OCI-LY1 (cell line): ENCODE data around the gene SEMA6D.

Experiments used
- H2AFZ ChIP-seq: fragments of 200-600 bp; sonication (generic), shearing (Covaris generic); 2 replicates; pipeline ENCODE4 v1.6.0; 2014; ENCODE audit warnings: antibody characterized with exemption, mild to moderate bottlenecking, low read length
- H3F3A ChIP-seq: fragments of 200-600 bp; sonication (generic), shearing (Covaris generic); 2 replicates; pipeline ENCODE4 v1.6.0; 2014; ENCODE audit warnings: mild to moderate bottlenecking, antibody characterized with exemption, low read length, moderate library complexity; ENCODE audit not compliant: insufficient read depth
- H3K27ac ChIP-seq: fragments of 200-600 bp; sonication (generic); 2 replicates; pipeline ENCODE4 v1.5.1; 2014; ENCODE audit warnings: low read length, mixed run types, mild to moderate bottlenecking, low read depth; ENCODE audit not compliant: poor library complexity, severe bottlenecking
- H3K27me3 ChIP-seq: fragments of 200-600 bp; sonication (generic); 2 replicates; pipeline ENCODE4 v1.6.0; 2014; ENCODE audit warnings: antibody characterized with exemption, mild to moderate bottlenecking, low read length, moderate library complexity; ENCODE audit not compliant: insufficient read depth
- H3K36me3 ChIP-seq: fragments of 200-600 bp; sonication (generic); 2 replicates; pipeline ENCODE4 v1.6.1; 2014; ENCODE audit warnings: mild to moderate bottlenecking, antibody characterized with exemption, low read length, moderate library complexity, mixed read lengths; ENCODE audit not compliant: insufficient read depth
- H3K4me1 ChIP-seq: fragments of 200-600 bp; sonication (generic); 2 replicates; pipeline ENCODE4 v1.5.1; 2014; ENCODE audit warnings: mild to moderate bottlenecking, low read length, moderate library complexity; ENCODE audit not compliant: insufficient read depth, severe bottlenecking
- H3K4me2 ChIP-seq: fragments of 200-600 bp; sonication (generic), shearing (Covaris generic); 2 replicates; pipeline ENCODE4 v1.6.1; 2014; ENCODE audit warnings: low read length
- H3K4me3 ChIP-seq: fragments of 200-600 bp; sonication (generic); 2 replicates; pipeline ENCODE4 v1.5.1; 2014; ENCODE audit warnings: low read length, low read depth, mild to moderate bottlenecking, mixed read lengths; ENCODE audit not compliant: poor library complexity, severe bottlenecking
- H3K79me2 ChIP-seq: fragments of 200-600 bp; shearing (Covaris generic); 2 replicates; pipeline ENCODE4 v1.6.1; 2016; ENCODE audit warnings: mixed run types, low read length, mixed read lengths; ENCODE audit not compliant: insufficient read depth
- H3K9ac ChIP-seq: fragments of 200-600 bp; sonication (generic), shearing (Covaris generic); 2 replicates; pipeline ENCODE4 v1.6.1; 2014; ENCODE audit warnings: mild to moderate bottlenecking, low read length, mixed read lengths
- H3K9me2 ChIP-seq: fragments of 200-600 bp; sonication (generic), shearing (Covaris generic); 2 replicates; pipeline ENCODE4 v1.6.1; 2014; ENCODE audit warnings: low read depth, mild to moderate bottlenecking, low read length, mixed read lengths
- H3K9me3 ChIP-seq: fragments of 200-600 bp; shearing (Covaris generic); 2 replicates; pipeline ENCODE4 v1.6.1; 2014; ENCODE audit warnings: low read length, mixed read lengths
- H4K20me1 ChIP-seq: fragments of 200-600 bp; sonication (generic), shearing (Covaris generic); 2 replicates; pipeline ENCODE4 v1.6.0; 2016; ENCODE audit warnings: mild to moderate bottlenecking, low read length; ENCODE audit not compliant: insufficient read depth
- CTCF ChIP-seq: fragments of 200-600 bp; sonication (generic), shearing (Covaris generic); IDR thresholded peaks from 2 replicates; pipeline ENCODE4 v1.5.1; 2017; ENCODE audit warnings: mild to moderate bottlenecking, antibody characterized with exemption, low read length, moderate library complexity, mixed read lengths
- EZH2 ChIP-seq: fragments of 200-600 bp; sonication (generic), shearing (Covaris generic); IDR thresholded peaks from 2 replicates; pipeline ENCODE4 v1.8.0; 2017; ENCODE audit warnings: borderline replicate concordance, mixed run types, mild to moderate bottlenecking, antibody characterized with exemption, low read length, moderate library complexity, mixed read lengths

The SEMA6D gene

GRCh38 chr15:47719730-47720129, 2.4 kb downstream of the SEMA6D start:
- no peak overlapping the region for H3K4me3 ChIP-seq
- no peaks in the 10 kb centered on the region for H3K4me1 ChIP-seq
- no peaks in the 10 kb centered on the region for H3K79me2 ChIP-seq
- H3K9ac ChIP-seq, result no peak overlapping the region
- no peaks in the 10 kb centered on the region for H3K9me3 ChIP-seq
- no peaks in the 10 kb centered on the region for H3K36me3 ChIP-seq
- no peaks in the 10 kb centered on the region for H3K9me2 ChIP-seq
- no peaks in the 10 kb centered on the region for H3F3A ChIP-seq
- H3K27me3 ChIP-seq, result no peaks in the 10 kb centered on the region
- no peak overlapping the region for H3K27ac ChIP-seq
- H2AFZ ChIP-seq, result no peak overlapping the region
- no peaks in the 10 kb centered on the region for H4K20me1 ChIP-seq
- no peak for TF ChIP-seq CTCF
- no peak for TF ChIP-seq EZH2
- no peak overlapping the region for H3K4me2 ChIP-seq

GRCh38 chr15:47720555-47720954, 3.2 kb downstream of the SEMA6D start:
- no peak overlapping the region for H3K4me3 ChIP-seq
- no peak overlapping the region for H2AFZ ChIP-seq
- no peaks in the 10 kb centered on the region for H3K9me2 ChIP-seq
- no peaks in the 10 kb centered on the region for H4K20me1 ChIP-seq
- no peaks in the 10 kb centered on the region for H3K9me3 ChIP-seq
- TF ChIP-seq CTCF, result no peak
- no peak for TF ChIP-seq EZH2
- H3K27me3 ChIP-seq, result no peaks in the 10 kb centered on the region
- no peak overlapping the region for H3K4me2 ChIP-seq
- no peaks in the 10 kb centered on the region for H3K4me1 ChIP-seq
- H3K9ac ChIP-seq, result no peak overlapping the region
- no peaks in the 10 kb centered on the region for H3K79me2 ChIP-seq
- H3K27ac ChIP-seq, result no peak overlapping the region
- no peaks in the 10 kb centered on the region for H3F3A ChIP-seq
- H3K36me3 ChIP-seq, result no peaks in the 10 kb centered on the region

- no peaks in the 10 kb centered on the region for H3K27me3 ChIP-seq
- H3K9me3 ChIP-seq, result no peaks in the 10 kb centered on the region
- H3K9ac ChIP-seq, result no peak overlapping the region
- no peak overlapping the region for H3K27ac ChIP-seq
- H3K9me2 ChIP-seq, result no peaks in the 10 kb centered on the region
- no peak overlapping the region for H3K4me3 ChIP-seq
- H4K20me1 ChIP-seq, result no peaks in the 10 kb centered on the region
- H3K79me2 ChIP-seq, result no peaks in the 10 kb centered on the region
- H2AFZ ChIP-seq, result no peak overlapping the region
- H3K4me1 ChIP-seq, result no peaks in the 10 kb centered on the region
- H3K4me2 ChIP-seq, result no peak overlapping the region
- H3K36me3 ChIP-seq, result no peaks in the 10 kb centered on the region
- TF ChIP-seq CTCF (no peak), EZH2 (no peak)
- no peaks in the 10 kb centered on the region for H3F3A ChIP-seq
Observed at GRCh38 chr15:47721676-47722075, 4.4 kb downstream of the SEMA6D start.
